CD8-positive, alpha-beta memory T cell (primary cell): Measurements from ENCODE around the gene KCNE3. TPM values are rescaled to one million over a fixed set of nuclear protein-coding genes. Genes with fewer than 3 reads are reported as not detected.

ENCODE experiments used
- CTCF ChIA-PET: fragments of 350-600 bp; sonication (Branson Sonifier 250); formaldehyde crosslinking; loops from one replicate; lab custom pipeline; 2021; ENCODE audit warnings: antibody characterized with exemption; lab: Charles Lee
- POLR2A ChIA-PET: fragments of 350-600 bp; sonication (Branson Sonifier 250); formaldehyde crosslinking; loops from one replicate; lab custom pipeline; 2021; ENCODE audit warnings: antibody characterized with exemption; lab: Charles Lee
- DNase-seq, 5 donors: peaks; one replicate each; pipeline versions ENCODE4 v3.0.0 to v3.0.0-alpha.2; 2020 to 2022; ENCODE audit warnings: mixed read lengths in 1 of 5
- H3K27ac ChIP-seq: one replicate; pipeline ENCODE4 v1.7.0; 2013; ENCODE audit warnings: low read depth, mild to moderate bottlenecking, low read length, moderate library complexity
- H3K27me3 ChIP-seq: 2 replicates; pipeline ENCODE4 v1.7.0; 2013; ENCODE audit warnings: low read length, mild to moderate bottlenecking; ENCODE audit not compliant: insufficient read depth, poor library complexity, severe bottlenecking
- H3K36me3 ChIP-seq: 2 replicates; pipeline ENCODE4 v1.7.0; 2013; ENCODE audit warnings: mild to moderate bottlenecking, low read length, moderate library complexity; ENCODE audit not compliant: insufficient read depth
- H3K4me1 ChIP-seq: 2 replicates; pipeline ENCODE4 v1.7.0; 2013; ENCODE audit warnings: mild to moderate bottlenecking, low read length, moderate library complexity; ENCODE audit not compliant: insufficient read depth
- H3K4me3 ChIP-seq: 2 replicates; pipeline ENCODE4 v1.7.0; 2013; ENCODE audit warnings: mild to moderate bottlenecking, low read length
- H3K9me3 ChIP-seq: 2 replicates; pipeline ENCODE4 v1.7.0; 2013; ENCODE audit warnings: mild to moderate bottlenecking, low read length
- H3K27ac Mint-ChIP-seq, 8 donors: one replicate each; pipeline ENCODE4 v1.8.0; 2020 to 2021; ENCODE audit warnings: mixed read lengths in 8 of 8, mild to moderate bottlenecking in 6 of 8, inconsistent platforms in 3 of 8, moderate library complexity in 3 of 8
- H3K27me3 Mint-ChIP-seq, 2 donors: one replicate each; pipeline ENCODE4 v1.8.0; 2020 to 2021; ENCODE audit warnings: mixed read lengths in 2 of 2, mild to moderate bottlenecking in 1 of 2, moderate library complexity in 1 of 2
- H3K36me3 Mint-ChIP-seq, 3 donors: one replicate each; pipeline ENCODE4 v1.8.0; 2020 to 2021; ENCODE audit warnings: mixed read lengths in 3 of 3, inconsistent platforms in 1 of 3, mild to moderate bottlenecking in 1 of 3
- H3K4me1 Mint-ChIP-seq, 3 donors: one replicate each; pipeline ENCODE4 v1.8.0; 2020 to 2021; ENCODE audit warnings: mixed read lengths in 3 of 3, inconsistent platforms in 1 of 3, mild to moderate bottlenecking in 1 of 3
- H3K4me3 Mint-ChIP-seq, 7 donors: one replicate each; pipeline ENCODE4 v1.8.0; 2020 to 2021; ENCODE audit warnings: mixed read lengths in 7 of 7, mild to moderate bottlenecking in 6 of 7, moderate library complexity in 4 of 7, inconsistent platforms in 2 of 7
- H3K9me3 Mint-ChIP-seq, 5 donors: one replicate each; pipeline ENCODE4 v1.8.0; 2020 to 2022; ENCODE audit warnings: mixed read lengths in 5 of 5, mild to moderate bottlenecking in 3 of 5, moderate library complexity in 2 of 5, inconsistent platforms in 1 of 5
- polyA plus RNA-seq: library from polyadenylated mRNA; unstranded; fragments of 300-500 nt; fragmentation: Illumina TruSeq; gene quantifications from one replicate; pipeline ENCODE4 v1.2.3, GENCODE V29; 2021
- total RNA-seq, 2 experiments: library from RNA; stranded (reverse); gene quantifications; one replicate each; pipeline ENCODE4 v1.2.3, GENCODE V29; 2021

The KCNE3 gene
- total and polyA plus RNA-seq, 3 experiments from 2014 or later = 0.07 TPM; not detected in 2

DNA sequence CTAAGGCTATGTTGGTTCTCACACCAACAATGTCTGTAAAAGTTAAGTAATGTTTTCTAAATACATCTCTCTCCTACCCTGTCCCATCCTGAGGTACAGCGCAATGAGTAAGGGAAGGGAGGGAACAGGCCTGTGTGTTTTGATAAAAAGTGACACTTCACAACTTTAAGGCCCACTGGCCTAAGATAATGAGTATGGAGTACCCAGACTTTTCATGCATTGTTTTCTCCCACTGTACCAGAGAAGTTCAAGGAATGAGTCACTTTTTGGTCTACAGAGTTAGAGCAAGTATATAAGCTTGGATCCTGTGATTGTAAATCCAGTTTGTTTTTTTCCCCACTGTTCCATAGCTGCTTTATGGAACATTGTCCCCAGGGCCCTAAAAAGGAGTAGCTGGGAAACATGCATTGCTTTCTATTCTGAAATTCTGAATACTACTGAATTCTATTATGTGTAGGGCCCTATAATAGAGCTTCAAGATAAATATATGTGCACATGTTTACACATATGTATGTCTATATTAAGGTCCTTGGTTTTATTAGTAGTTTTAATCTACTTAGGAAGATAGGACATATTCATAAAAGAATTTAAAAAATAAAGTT is 29.8 kb downstream of the KCNE3 start:
- H3K36me3 Mint-ChIP-seq = no peaks in the 10 kb centered on the region
- Histone ChIP-seq H3K4me1 (no peaks in the 10 kb centered on the region), H3K27ac (no peak overlapping the region), H3K4me3 (no peak overlapping the region), H3K36me3 (no peaks in the 10 kb centered on the region), H3K9me3 (no peaks in the 10 kb centered on the region), H3K27me3 (no peaks in the 10 kb centered on the region)
- no peak overlapping the region for H3K4me3 Mint-ChIP-seq
- H3K27me3 Mint-ChIP-seq = peaks cover 3 to 8% of the 10 kb centered on the region in 2 donors
- no peaks in the 10 kb centered on the region for H3K4me1 Mint-ChIP-seq
- H3K9me3 Mint-ChIP-seq = no peaks in the 10 kb centered on the region
- H3K27ac Mint-ChIP-seq = no peak overlapping the region
- CTCF ChIA-PET = interaction anchor here (0.9 to 2.2 kb wide), 4 partner anchors 9 to 48 kb away, joined by 3 to 7 read pairs (median 4); no protein-coding TSS in a partner anchor
- no peak for DNase-seq
- POLR2A ChIA-PET = no interaction called here

DNA sequence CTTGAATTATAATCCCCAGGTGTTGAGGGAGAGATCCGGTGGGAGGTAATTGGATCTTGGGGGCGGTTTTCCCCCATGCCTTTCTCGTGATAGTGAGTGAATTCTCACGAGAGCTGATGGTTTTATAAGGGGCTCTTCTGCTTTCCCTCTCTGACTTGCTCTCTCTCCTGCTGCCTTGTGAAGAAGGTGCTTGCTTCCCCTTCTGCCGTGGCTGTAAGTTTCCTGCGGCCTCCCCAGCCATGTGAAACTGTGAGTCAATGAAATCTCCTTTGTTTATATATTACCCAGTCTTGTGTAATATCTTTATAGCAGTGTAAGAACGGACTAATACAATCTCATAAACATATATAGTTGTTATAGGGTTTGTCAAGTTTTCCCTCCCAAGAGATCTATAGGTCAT is 32.8 kb downstream of the KCNE3 start:
- no peaks in the 10 kb centered on the region for H3K4me1 Mint-ChIP-seq
- POLR2A ChIA-PET = no interaction called here

DNA sequence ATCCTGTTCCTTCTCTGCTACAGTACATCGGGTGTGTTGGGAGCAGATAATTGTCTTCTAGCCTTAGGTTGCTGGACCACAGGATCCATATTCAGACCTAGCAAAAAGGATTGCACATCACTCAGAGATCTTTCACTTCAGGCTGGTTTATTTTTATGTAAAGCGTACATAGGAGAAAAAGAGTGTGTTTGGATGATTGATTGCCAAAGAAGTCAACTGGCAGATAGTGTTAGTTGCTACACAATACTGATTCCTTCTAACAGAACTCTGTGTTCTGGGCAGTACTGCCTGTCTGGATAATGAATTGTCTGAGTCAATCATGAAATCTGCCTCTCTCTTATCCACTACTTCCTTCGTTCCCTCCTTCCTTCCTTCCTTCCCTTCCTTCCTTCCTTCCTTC is 38.1 kb downstream of the KCNE3 start:
- Mint-ChIP-seq H3K4me1 (no peaks in the 10 kb centered on the region), H3K9me3 (peaks cover 0 to 5% (median 4%) of the 10 kb centered on the region in 5 donors), H3K27me3 (peaks cover 9 to 22% of the 10 kb centered on the region in 2 donors), H3K36me3 (peaks cover 0 to 9% (median 2%) of the 10 kb centered on the region in 3 donors), H3K4me3 (no peak overlapping the region), H3K27ac (no peak overlapping the region)
- H3K27ac ChIP-seq = no peak overlapping the region
- H3K4me1 ChIP-seq = no peaks in the 10 kb centered on the region
- H3K27me3 ChIP-seq = no peaks in the 10 kb centered on the region
- no peaks in the 10 kb centered on the region for H3K36me3 ChIP-seq
- H3K4me3 ChIP-seq = no peak overlapping the region
- ChIA-PET POLR2A (no interaction called here), CTCF (no interaction called here)
- DNase-seq = no peak
- H3K9me3 ChIP-seq = no peaks in the 10 kb centered on the region

More for the DNA sequence above, 32.8 kb downstream of the KCNE3 start:
- Histone ChIP-seq H3K9me3 (no peaks in the 10 kb centered on the region), H3K36me3 (no peaks in the 10 kb centered on the region), H3K4me1 (no peaks in the 10 kb centered on the region), H3K27ac (no peak overlapping the region), H3K4me3 (no peak overlapping the region), H3K27me3 (no peaks in the 10 kb centered on the region)
- no peak for DNase-seq
- Mint-ChIP-seq H3K9me3 (no peaks in the 10 kb centered on the region), H3K4me3 (no peak overlapping the region), H3K27me3 (peaks cover 9 to 12% of the 10 kb centered on the region in 2 donors), H3K36me3 (no peaks in the 10 kb centered on the region), H3K27ac (no peak overlapping the region)
- CTCF ChIA-PET = no interaction called here

DNA sequence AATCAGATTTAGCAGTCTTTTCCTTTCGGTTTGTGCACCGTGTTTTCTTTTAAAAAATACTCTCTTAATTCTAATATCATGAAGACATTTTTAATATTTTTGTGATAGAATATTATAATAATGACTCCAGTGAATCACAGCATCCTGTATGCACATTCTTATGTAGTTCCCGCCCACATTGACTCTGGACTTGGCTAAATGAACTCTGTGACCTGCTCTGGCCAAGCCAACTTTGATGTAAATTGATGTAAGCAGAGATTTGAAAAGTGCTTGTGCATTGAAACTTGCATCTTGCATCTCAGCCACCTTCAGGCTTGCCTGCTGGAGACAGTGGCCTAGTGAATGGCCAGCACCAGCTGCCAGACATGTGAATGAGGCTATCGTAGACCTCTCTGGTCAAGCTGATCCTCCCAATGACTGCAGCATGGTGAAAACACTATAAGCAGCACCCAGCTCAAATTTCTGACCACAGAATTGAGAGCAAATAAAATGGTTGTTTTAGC is 39.9 kb downstream of the KCNE3 start:
- Histone ChIP-seq H3K27ac (no peak overlapping the region), H3K36me3 (no peaks in the 10 kb centered on the region), H3K4me1 (no peaks in the 10 kb centered on the region), H3K4me3 (no peak overlapping the region), H3K27me3 (no peaks in the 10 kb centered on the region), H3K9me3 (no peaks in the 10 kb centered on the region)
- DNase-seq = no peak
- no peaks in the 10 kb centered on the region for H3K4me1 Mint-ChIP-seq
- no peak overlapping the region for H3K4me3 Mint-ChIP-seq
- peaks cover 0 to 6% (median 4%) of the 10 kb centered on the region in 5 donors for H3K9me3 Mint-ChIP-seq
- H3K27me3 Mint-ChIP-seq = peaks cover 4 to 24% of the 10 kb centered on the region in 2 donors
- peaks cover 0 to 12% (median 2%) of the 10 kb centered on the region in 3 donors for H3K36me3 Mint-ChIP-seq
- CTCF ChIA-PET = interaction anchor here (1.1 to 1.5 kb wide), 2 partner anchors 17 to 23 kb away, joined by 3 read pairs; no protein-coding TSS in a partner anchor
- H3K27ac Mint-ChIP-seq = no peak overlapping the region
- POLR2A ChIA-PET = no interaction called here

DNA sequence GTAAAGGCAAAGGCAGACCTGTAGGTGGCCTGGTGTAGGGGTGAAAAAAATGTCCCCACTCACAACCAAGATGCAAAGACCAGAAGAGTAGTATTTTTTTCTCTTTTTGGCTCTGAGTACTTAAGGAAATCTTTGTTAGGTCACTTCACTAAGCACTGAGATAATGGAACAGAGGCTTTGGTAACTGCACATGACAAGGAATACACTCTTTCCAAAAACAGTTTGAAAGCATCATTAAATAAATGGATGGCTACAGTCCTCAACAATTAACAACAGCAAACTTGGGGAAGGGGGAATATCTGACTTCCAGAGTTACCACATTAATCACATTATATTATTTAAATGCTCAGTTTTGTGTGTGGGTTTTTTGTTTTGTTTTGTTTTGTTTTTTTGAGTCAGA is 42.2 kb downstream of the KCNE3 start:
- Histone ChIP-seq H3K4me3 (no peak overlapping the region), H3K4me1 (no peaks in the 10 kb centered on the region), H3K27me3 (no peaks in the 10 kb centered on the region), H3K27ac (no peak overlapping the region), H3K36me3 (no peaks in the 10 kb centered on the region), H3K9me3 (no peaks in the 10 kb centered on the region)
- POLR2A ChIA-PET = interaction anchor here (0.6 kb wide), 1 partner anchor 307 kb away, joined by 5 read pairs; no protein-coding TSS in a partner anchor
- Mint-ChIP-seq H3K36me3 (peaks cover 0 to 12% (median 2%) of the 10 kb centered on the region in 3 donors), H3K4me3 (no peak overlapping the region), H3K27ac (no peak overlapping the region), H3K9me3 (peaks cover 0 to 6% (median 4%) of the 10 kb centered on the region in 5 donors), H3K4me1 (no peaks in the 10 kb centered on the region), H3K27me3 (peaks cover 4 to 18% of the 10 kb centered on the region in 2 donors)
- DNase-seq = no peak
- CTCF ChIA-PET = no interaction called here

DNA sequence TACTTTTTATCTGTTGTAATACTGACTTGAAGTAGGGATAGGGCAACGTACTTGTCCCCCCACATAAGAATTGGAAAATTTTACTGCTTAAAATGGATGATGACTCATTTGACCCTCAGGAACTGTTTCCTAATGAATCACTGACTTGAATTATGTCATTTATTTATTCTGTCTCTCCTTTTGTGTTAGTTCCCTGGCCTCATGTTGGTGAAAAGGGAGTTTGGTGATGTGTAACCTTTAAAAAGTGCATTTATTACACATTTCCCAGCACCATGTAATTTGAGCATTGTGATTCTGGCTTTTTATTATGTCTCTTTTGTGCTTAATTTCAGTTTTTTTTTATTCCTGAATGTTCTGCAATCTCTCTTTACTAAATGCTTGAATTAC is 48.8 kb downstream of the KCNE3 start:
- CTCF ChIA-PET = interaction anchor here (1.6 kb wide), 1 partner anchor 35 kb away, joined by 3 read pairs; no protein-coding TSS in a partner anchor

DNA sequence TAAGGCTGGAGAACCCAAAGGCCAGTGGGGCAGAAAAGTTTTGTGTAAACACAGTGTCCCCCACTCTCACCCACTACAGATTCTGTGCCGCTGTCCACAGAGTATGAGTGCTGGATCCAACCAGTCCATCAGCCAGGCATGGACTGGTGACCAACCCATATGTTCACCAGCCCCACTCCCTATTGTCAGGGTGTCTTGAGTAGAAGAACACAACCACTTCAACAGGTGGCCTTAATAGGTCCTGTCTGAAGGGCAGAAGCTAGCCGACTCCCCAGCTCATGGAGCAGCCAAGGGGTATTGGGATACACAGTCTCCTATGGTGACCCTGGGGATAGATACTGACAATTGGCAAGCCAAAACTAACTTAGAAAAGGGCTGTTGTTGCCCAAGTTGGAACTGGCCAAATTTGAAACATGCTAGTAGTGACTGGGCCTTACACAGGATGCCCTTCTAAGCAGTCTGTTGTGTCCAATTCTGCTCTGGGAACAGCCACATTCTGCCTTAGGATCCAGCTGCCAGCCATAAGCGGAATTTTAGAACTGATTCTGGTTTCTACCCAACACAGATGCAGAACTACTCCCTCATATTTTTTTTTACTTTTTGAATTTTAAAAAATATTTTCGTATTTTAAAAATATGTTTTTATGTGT is 49.4 kb downstream of the KCNE3 start:
- Histone ChIP-seq H3K4me3 (no peak overlapping the region), H3K4me1 (peaks cover 7% of the 10 kb centered on the region), H3K27ac (no peak overlapping the region), H3K9me3 (no peaks in the 10 kb centered on the region), H3K36me3 (no peaks in the 10 kb centered on the region), H3K27me3 (no peaks in the 10 kb centered on the region)
- H3K27ac Mint-ChIP-seq = peak overlapping the region in 6 of 8 donors; percentile 24 to 94 (median 54)
- peaks cover 3 to 12% (median 11%) of the 10 kb centered on the region in 3 donors for H3K4me1 Mint-ChIP-seq
- H3K27me3 Mint-ChIP-seq = peaks cover 0 to 11% of the 10 kb centered on the region in 2 donors
- no peak overlapping the region for H3K4me3 Mint-ChIP-seq
- DNase-seq = no peak
- ChIA-PET POLR2A (interaction anchor here (0.5 kb wide), 1 partner anchor 385 kb away, joined by 3 read pairs; no protein-coding TSS in a partner anchor), CTCF (no interaction called here)
- no peaks in the 10 kb centered on the region for H3K9me3 Mint-ChIP-seq
- no peaks in the 10 kb centered on the region for H3K36me3 Mint-ChIP-seq

More for the DNA sequence above, 48.8 kb downstream of the KCNE3 start:
- peak overlapping the region in 1 of 8 donors; percentile 29 for H3K27ac Mint-ChIP-seq
- no peak overlapping the region for H3K4me3 Mint-ChIP-seq
- no peaks in the 10 kb centered on the region for H3K9me3 Mint-ChIP-seq
- Histone ChIP-seq H3K4me3 (no peak overlapping the region), H3K4me1 (peaks cover 7% of the 10 kb centered on the region), H3K9me3 (no peaks in the 10 kb centered on the region), H3K36me3 (no peaks in the 10 kb centered on the region), H3K27me3 (no peaks in the 10 kb centered on the region), H3K27ac (no peak overlapping the region)
- H3K36me3 Mint-ChIP-seq = no peaks in the 10 kb centered on the region
- DNase-seq = no peak
- peaks cover 3 to 12% (median 11%) of the 10 kb centered on the region in 3 donors for H3K4me1 Mint-ChIP-seq
- POLR2A ChIA-PET = no interaction called here
- H3K27me3 Mint-ChIP-seq = peaks cover 0 to 5% of the 10 kb centered on the region in 2 donors

DNA sequence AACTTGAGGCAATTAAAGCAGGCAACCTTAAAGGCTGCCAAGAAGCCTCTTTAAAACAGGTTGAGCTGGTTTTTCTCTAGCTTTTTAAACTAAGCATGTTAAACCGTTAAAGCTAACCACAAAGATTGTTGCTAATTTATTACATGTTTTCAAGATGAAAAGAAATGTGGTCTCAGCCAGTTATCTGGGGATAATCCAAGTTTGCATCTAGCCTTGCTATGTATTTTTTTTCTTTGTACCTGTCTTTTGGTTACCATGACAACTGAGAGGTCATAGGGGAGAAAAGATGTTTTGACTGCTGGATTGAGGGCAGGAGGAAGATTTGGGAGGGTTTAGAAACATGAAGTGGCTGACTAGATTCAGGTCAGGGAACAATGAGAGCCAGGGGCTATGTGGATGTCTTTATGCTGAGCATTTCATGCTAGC is 50.0 kb downstream of the KCNE3 start:
- H3K27ac ChIP-seq = no peak overlapping the region
- H3K4me3 Mint-ChIP-seq = peak overlapping the region in 1 of 7 donors; percentile 9
- H3K9me3 Mint-ChIP-seq = no peaks in the 10 kb centered on the region
- no peak overlapping the region for H3K4me3 ChIP-seq
- POLR2A ChIA-PET = interaction anchor here (0.5 kb wide), 1 partner anchor 385 kb away, joined by 3 read pairs; no protein-coding TSS in a partner anchor
- no peaks in the 10 kb centered on the region for H3K9me3 ChIP-seq
- peak in 2 of 5 donors; percentile 12 to 56 for DNase-seq
- H3K27me3 Mint-ChIP-seq = peaks cover 0 to 17% of the 10 kb centered on the region in 2 donors
- peak overlapping the region in 7 of 8 donors; percentile 16 to 94 (median 64) for H3K27ac Mint-ChIP-seq
- H3K4me1 Mint-ChIP-seq = peaks cover 3 to 12% (median 11%) of the 10 kb centered on the region in 3 donors
- H3K36me3 ChIP-seq = no peaks in the 10 kb centered on the region
- CTCF ChIA-PET = no interaction called here
- H3K36me3 Mint-ChIP-seq = no peaks in the 10 kb centered on the region
- no peaks in the 10 kb centered on the region for H3K27me3 ChIP-seq
- H3K4me1 ChIP-seq = peaks cover 7% of the 10 kb centered on the region
